HL-60 (cell line): Measurements from ENCODE around the gene DYRK3.
"Not testable (repeated sequence)": the region's sequence is repeated elsewhere in the genome, so short reads cannot be mapped to it uniquely, and the experiment has no call there.

Experiments used
- DNase-seq, 2 experiments: peaks; one replicate each; pipeline ENCODE4 v3.0.0-alpha.2; 2010 to 2020; ENCODE audit warnings: low read depth in 1 of 2, low spot score in 1 of 2
- H3K27ac ChIP-seq: fragments of 250-450 bp; sonication (Bioruptor Pico); replicated peaks from 2 replicates; pipeline ENCODE4 v1.5.1; 2020; ENCODE audit warnings: mild to moderate bottlenecking, moderate library complexity
- H3K27me3 ChIP-seq: fragments of 250-450 bp; sonication (Bioruptor Pico); 2 replicates; pipeline ENCODE4 v1.5.1; 2021; ENCODE audit warnings: mild to moderate bottlenecking, moderate library complexity; ENCODE audit not compliant: insufficient read depth, poor library complexity, severe bottlenecking
- H3K4me3 ChIP-seq: replicated peaks from 2 replicates; pipeline ENCODE4 v1.5.1; 2011; ENCODE audit warnings: mild to moderate bottlenecking, control low read depth, low read length; ENCODE audit not compliant: insufficient read depth
- GABPA ChIP-seq: IDR thresholded peaks from 2 replicates; pipeline ENCODE4 v1.6.1; 2012; ENCODE audit warnings: low read depth
- POLR2AphosphoS5 ChIP-seq: IDR thresholded peaks from 2 replicates; pipeline ENCODE4 v1.6.1; 2012; ENCODE audit warnings: low read depth
- SPI1 ChIP-seq: IDR thresholded peaks from 2 replicates; pipeline ENCODE4 v1.6.1; 2012; ENCODE audit warnings: low read depth, mild to moderate bottlenecking, borderline replicate concordance
- TF ChIP-seq, protein P1 (sequence below): IDR thresholded peaks from one replicate; pipeline ENCODE4 v1.5.1; 2011; ENCODE audit warnings: low read length, control low read depth, inconsistent platforms; ENCODE audit not compliant: insufficient read depth
- TF ChIP-seq, protein P2 (sequence below): IDR thresholded peaks from 2 replicates; pipeline ENCODE4 v1.6.1; 2012; ENCODE audit warnings: low read depth; ENCODE audit not compliant: insufficient replicate concordance

The DYRK3 gene

DNA sequence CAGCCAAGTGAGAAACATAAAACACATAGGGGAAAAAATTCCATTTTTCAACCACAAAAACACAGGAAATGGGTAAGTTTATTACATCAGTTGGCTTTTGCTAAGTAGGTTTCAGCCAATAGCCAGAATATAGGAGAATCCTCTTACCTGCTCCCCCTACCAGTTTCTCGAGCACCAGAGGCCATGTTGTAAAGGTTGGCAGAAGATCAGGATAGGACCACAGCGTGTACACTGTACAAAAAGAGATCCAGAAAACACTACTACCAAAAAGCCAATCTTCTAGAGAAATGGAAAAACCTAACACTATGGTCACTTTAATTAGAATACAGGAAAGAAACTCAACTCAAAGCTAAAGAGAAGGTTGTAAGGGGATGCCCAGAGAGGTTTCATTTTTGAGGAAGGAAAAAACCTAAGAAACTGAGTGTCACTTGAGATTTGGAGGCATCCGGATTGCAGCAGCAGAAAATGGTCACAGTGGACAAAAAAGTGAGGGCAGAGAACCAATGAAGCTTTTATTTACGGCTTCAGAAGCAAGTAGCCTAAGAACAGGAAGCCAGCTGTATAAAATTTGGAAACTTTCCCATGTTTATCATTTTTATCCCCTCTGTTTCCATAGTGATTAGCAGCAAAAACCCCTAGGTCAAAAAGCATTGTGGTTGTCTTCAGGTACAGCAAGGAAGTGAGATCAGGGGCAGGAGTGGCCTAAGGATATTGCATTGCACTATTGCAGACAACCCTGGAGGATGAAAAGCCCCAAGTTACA is 25.9 kb upstream of the DYRK3 start:
- Histone ChIP-seq H3K4me3 (no peak overlapping the region), H3K27me3 (no peaks in the 10 kb centered on the region), H3K27ac (no peak overlapping the region)
- no peak for TF ChIP-seq POLR2AphosphoS5
- TF ChIP-seq SPI1 = no peak
- TF ChIP-seq, protein P1, sequence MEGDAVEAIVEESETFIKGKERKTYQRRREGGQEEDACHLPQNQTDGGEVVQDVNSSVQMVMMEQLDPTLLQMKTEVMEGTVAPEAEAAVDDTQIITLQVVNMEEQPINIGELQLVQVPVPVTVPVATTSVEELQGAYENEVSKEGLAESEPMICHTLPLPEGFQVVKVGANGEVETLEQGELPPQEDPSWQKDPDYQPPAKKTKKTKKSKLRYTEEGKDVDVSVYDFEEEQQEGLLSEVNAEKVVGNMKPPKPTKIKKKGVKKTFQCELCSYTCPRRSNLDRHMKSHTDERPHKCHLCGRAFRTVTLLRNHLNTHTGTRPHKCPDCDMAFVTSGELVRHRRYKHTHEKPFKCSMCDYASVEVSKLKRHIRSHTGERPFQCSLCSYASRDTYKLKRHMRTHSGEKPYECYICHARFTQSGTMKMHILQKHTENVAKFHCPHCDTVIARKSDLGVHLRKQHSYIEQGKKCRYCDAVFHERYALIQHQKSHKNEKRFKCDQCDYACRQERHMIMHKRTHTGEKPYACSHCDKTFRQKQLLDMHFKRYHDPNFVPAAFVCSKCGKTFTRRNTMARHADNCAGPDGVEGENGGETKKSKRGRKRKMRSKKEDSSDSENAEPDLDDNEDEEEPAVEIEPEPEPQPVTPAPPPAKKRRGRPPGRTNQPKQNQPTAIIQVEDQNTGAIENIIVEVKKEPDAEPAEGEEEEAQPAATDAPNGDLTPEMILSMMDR = no peak
- TF ChIP-seq, protein P2, sequence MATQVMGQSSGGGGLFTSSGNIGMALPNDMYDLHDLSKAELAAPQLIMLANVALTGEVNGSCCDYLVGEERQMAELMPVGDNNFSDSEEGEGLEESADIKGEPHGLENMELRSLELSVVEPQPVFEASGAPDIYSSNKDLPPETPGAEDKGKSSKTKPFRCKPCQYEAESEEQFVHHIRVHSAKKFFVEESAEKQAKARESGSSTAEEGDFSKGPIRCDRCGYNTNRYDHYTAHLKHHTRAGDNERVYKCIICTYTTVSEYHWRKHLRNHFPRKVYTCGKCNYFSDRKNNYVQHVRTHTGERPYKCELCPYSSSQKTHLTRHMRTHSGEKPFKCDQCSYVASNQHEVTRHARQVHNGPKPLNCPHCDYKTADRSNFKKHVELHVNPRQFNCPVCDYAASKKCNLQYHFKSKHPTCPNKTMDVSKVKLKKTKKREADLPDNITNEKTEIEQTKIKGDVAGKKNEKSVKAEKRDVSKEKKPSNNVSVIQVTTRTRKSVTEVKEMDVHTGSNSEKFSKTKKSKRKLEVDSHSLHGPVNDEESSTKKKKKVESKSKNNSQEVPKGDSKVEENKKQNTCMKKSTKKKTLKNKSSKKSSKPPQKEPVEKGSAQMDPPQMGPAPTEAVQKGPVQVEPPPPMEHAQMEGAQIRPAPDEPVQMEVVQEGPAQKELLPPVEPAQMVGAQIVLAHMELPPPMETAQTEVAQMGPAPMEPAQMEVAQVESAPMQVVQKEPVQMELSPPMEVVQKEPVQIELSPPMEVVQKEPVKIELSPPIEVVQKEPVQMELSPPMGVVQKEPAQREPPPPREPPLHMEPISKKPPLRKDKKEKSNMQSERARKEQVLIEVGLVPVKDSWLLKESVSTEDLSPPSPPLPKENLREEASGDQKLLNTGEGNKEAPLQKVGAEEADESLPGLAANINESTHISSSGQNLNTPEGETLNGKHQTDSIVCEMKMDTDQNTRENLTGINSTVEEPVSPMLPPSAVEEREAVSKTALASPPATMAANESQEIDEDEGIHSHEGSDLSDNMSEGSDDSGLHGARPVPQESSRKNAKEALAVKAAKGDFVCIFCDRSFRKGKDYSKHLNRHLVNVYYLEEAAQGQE = no peak
- TF ChIP-seq GABPA = no peak
- no peak for DNase-seq

DNA sequence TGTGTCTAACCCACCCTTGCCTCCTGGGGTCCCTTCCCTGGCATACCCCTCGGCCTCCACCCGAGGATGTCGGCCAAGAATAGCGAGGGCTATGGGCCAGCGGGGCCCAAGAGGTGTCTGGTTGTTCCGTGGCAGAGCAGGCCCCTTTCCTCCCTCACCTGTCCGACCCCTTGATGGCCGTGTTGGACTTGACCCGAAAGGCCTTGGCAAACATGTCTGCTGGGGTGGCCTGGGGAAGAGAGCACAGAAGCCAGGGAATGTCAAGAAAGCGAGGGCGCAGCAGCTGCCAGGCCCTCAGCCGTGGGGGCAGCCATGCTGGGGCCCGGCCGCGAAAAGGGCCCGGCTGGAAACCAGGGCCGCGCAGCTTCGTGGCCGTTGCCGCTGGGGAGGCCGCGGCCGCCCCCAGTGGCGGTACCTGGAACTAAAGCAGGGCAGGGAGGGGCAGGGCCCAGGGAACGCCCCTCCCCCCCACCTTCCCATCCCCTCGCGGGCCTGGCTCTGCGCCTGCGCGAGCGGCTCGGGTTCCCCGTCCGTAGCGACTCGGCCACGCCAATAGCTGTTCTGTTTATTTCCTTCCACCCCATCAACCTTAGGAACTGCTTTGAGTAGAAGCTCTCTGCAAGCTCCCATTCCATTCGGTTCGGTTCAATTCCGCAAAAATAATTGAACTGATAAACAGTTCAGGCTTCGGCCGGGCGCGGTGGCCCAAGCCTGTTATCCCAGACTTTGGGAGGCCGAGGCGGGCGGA is 23.0 kb upstream of the DYRK3 start, which contains the start of gene EIF2D:
TSS of gene EIF2D (minus strand) at position 337 of the 748 bp plus-strand sequence. CDS start at position 214, 123 bp downstream.
- Histone ChIP-seq H3K27ac (peak within 1 kb of the TSS; percentile 79), H3K4me3 (peak within 1 kb of the TSS; percentile 71), H3K27me3 (no peaks in the 10 kb centered on the region)
- peak; percentile 83 to 93 for DNase-seq
- peak; percentile 97 for TF ChIP-seq POLR2AphosphoS5
- TF ChIP-seq, protein P2 = peak; percentile 77
- TF ChIP-seq, protein P1 = peak; percentile 92
- TF ChIP-seq GABPA = peak; percentile 88
- TF ChIP-seq SPI1 = 0 out of 2 replicates have a peak, but pooled peaks have one; percentile 1

DNA sequence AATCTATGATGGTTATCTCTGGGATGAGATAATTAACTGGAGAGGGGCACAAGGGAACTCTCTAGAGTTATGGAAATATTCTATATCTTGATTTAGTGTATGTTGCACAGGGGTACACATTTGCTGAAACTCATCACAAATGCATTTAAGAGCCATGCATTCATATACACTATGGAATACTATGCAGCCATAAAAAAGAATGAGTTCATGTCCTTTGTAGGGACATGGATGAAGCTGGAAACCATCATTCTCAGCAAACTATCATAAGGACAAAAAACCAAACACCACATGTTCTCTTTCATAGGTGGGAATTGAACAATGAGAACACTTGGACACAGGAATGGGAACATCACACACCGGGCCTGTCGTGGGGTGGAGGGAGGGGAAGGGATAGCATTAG is 8.9 kb upstream of the DYRK3 start:
- not testable (repeated sequence) for H3K4me3 ChIP-seq, H3K27me3 ChIP-seq, H3K27ac ChIP-seq, DNase-seq

- TF ChIP-seq SPI1 = no peak
- no peak for TF ChIP-seq POLR2AphosphoS5
- no peak for TF ChIP-seq GABPA
- TF ChIP-seq, protein P1 = no peak
- TF ChIP-seq, protein P2 = no peak
- no peak for DNase-seq
- Histone ChIP-seq H3K27me3 (peaks cover 3% of the 10 kb centered on the region), H3K27ac (no peak overlapping the region), H3K4me3 (no peak overlapping the region)
Observed at GRCh38 chr1:206628916-206629315, 6.4 kb upstream of the DYRK3 start.
